HepG2 (cell line): ENCODE results near the gene DCAF7. TPM values are rescaled to one million over a fixed set of nuclear protein-coding genes. Genes with fewer than 3 reads are reported as not detected.

Experiments used
- ASH2L ChIP-seq: fragments of 300-600, 200-600 bp; sonication (generic); IDR thresholded peaks from 2 replicates; pipeline ENCODE4 v1.7.0; 2017; ENCODE audit warnings: low read depth, mild to moderate bottlenecking, moderate library complexity, mixed read lengths, low read length; ENCODE audit not compliant: insufficient read length
- EHMT2 ChIP-seq: fragments of 200-600 bp; sonication (generic); IDR thresholded peaks from 2 replicates; pipeline ENCODE4 v1.7.0; 2017; ENCODE audit warnings: antibody characterized with exemption, low read depth, low read length, borderline replicate concordance
- FOXC1 ChIP-seq: sonication (generic); formaldehyde crosslinking; IDR thresholded peaks from 2 replicates; pipeline ENCODE4 v1.8.0; 2022; ENCODE audit warnings: mild to moderate bottlenecking, missing genetic modification reagents, borderline replicate concordance
- HBP1 ChIP-seq: IDR thresholded peaks from 2 replicates; pipeline ENCODE4 v1.6.1; 2016; ENCODE audit warnings: low read depth, control low read depth
- HDAC1 ChIP-seq: sonication (generic); formaldehyde crosslinking; IDR thresholded peaks from 2 replicates; pipeline ENCODE4 v1.5.1; 2020; ENCODE audit warnings: mild to moderate bottlenecking, missing genetic modification reagents
- MEIS1 ChIP-seq: sonication (generic); formaldehyde crosslinking; IDR thresholded peaks from 2 replicates; pipeline ENCODE4 v1.9.0; 2021; ENCODE audit warnings: mild to moderate bottlenecking, missing genetic modification reagents, moderate library complexity, borderline replicate concordance
- MNT ChIP-seq: fragments of 450-650 bp; IDR thresholded peaks from 2 replicates; pipeline ENCODE4 v1.6.1; 2016
- MXI1 ChIP-seq: IDR thresholded peaks from 3 replicates; pipeline ENCODE4 v1.6.1; 2012; ENCODE audit warnings: low read depth, low read length, inconsistent platforms, borderline replicate concordance
- NFE2L1 ChIP-seq: sonication (generic); formaldehyde crosslinking; IDR thresholded peaks from 2 replicates; pipeline ENCODE4 v1.4.0; 2020; ENCODE audit warnings: missing genetic modification reagents, mild to moderate bottlenecking, borderline replicate concordance
- POLR2A ChIP-seq, 2 experiments: IDR thresholded peaks; 2 replicates each; pipeline ENCODE4 v1.6.1; 2011; ENCODE audit warnings: low read depth in 2 of 2, low read length in 2 of 2, mild to moderate bottlenecking in 1 of 2, moderate library complexity in 1 of 2; ENCODE audit not compliant: insufficient read depth in 1 of 2
- RFX5 ChIP-seq: IDR thresholded peaks from 2 replicates; pipeline ENCODE4 v1.6.1; 2011; ENCODE audit warnings: low read depth, low read length, improper control_type of control experiment
- SPEN ChIP-seq: sonication (generic); formaldehyde crosslinking; IDR thresholded peaks from 2 replicates; pipeline ENCODE4 v1.5.1; 2020; ENCODE audit warnings: low read depth, mild to moderate bottlenecking, missing genetic modification reagents
- TMF1 ChIP-seq: sonication (generic); formaldehyde crosslinking; IDR thresholded peaks from 2 replicates; pipeline ENCODE4 v1.8.1; 2022; ENCODE audit warnings: low read depth, missing genetic modification reagents
- TP53 ChIP-seq: sonication (generic); formaldehyde crosslinking; conservative IDR thresholded peaks from 2 replicates; pipeline ENCODE4 v1.4.0; 2020; ENCODE audit warnings: missing genetic modification reagents
- WIZ ChIP-seq: sonication (generic); formaldehyde crosslinking; IDR thresholded peaks from 2 replicates; pipeline ENCODE4 v1.5.1; 2020; ENCODE audit warnings: mild to moderate bottlenecking, missing genetic modification reagents
- ZGPAT ChIP-seq: IDR thresholded peaks from 2 replicates; pipeline ENCODE4 v1.6.1; 2016; ENCODE audit warnings: mild to moderate bottlenecking
- ZNF432 ChIP-seq: sonication (generic); formaldehyde crosslinking; IDR thresholded peaks from 2 replicates; pipeline ENCODE4 v1.5.0; 2020; ENCODE audit warnings: missing genetic modification reagents, mild to moderate bottlenecking, borderline replicate concordance
- ZNF441 ChIP-seq: sonication (generic); formaldehyde crosslinking; IDR thresholded peaks from 2 replicates; pipeline ENCODE4 v1.7.0; 2021; ENCODE audit warnings: missing genetic modification reagents, borderline replicate concordance
- ZNF503 ChIP-seq: sonication (generic); formaldehyde crosslinking; IDR thresholded peaks from 2 replicates; pipeline ENCODE4 v1.4.0; 2020; ENCODE audit warnings: missing genetic modification reagents
- ZNF543 ChIP-seq: sonication (generic); formaldehyde crosslinking; IDR thresholded peaks from 2 replicates; pipeline ENCODE4 v1.4.0; 2020; ENCODE audit warnings: mild to moderate bottlenecking, missing genetic modification reagents
- ZNF703 ChIP-seq: sonication (generic); formaldehyde crosslinking; IDR thresholded peaks from 2 replicates; pipeline ENCODE4 v1.5.1; 2020; ENCODE audit warnings: missing genetic modification reagents, mild to moderate bottlenecking, moderate library complexity, borderline replicate concordance
- ZNF782 ChIP-seq: sonication (generic); formaldehyde crosslinking; IDR thresholded peaks from 2 replicates; pipeline ENCODE4 v1.4.0; 2020; ENCODE audit warnings: missing genetic modification reagents, mild to moderate bottlenecking, borderline replicate concordance
- ZNF878 ChIP-seq: sonication (generic); formaldehyde crosslinking; IDR thresholded peaks from 2 replicates; pipeline ENCODE4 v1.8.1; 2023; ENCODE audit warnings: mild to moderate bottlenecking, missing genetic modification reagents, moderate library complexity
- polyA plus RNA-seq, 8 experiments: library from polyadenylated mRNA; depleted of rRNA in 3 of 8; stranded (reverse) in 7 of 8; unstranded in 1 of 8; fragments of >200 nt; fragmentation: Illumina TruSeq in 4 of 8; extraction: Trizol in 4 of 8; gene quantifications; 2 replicates each; pipeline versions ENCODE4 v1.2.1 to v1.2.3, GENCODE V29; 2011 to 2016; ENCODE audit warnings: low read depth in 4 of 8, missing spikeins in 1 of 8, mixed read lengths in 1 of 8; ENCODE audit not compliant: insufficient read depth in 1 of 8
- total RNA-seq, 5 experiments: library from RNA; depleted of rRNA; stranded (reverse); fragments of >200 nt; fragmentation: Illumina TruSeq; extraction: Trizol; gene quantifications; 2 replicates each; pipeline ENCODE4 v1.2.3, GENCODE V29; 2016; ENCODE audit warnings: low read depth in 1 of 5

The DCAF7 gene
- total and polyA plus RNA-seq, 2 of the 13 experiments (the other 11 are each of a cell fraction or from before 2014, with no cell fraction given), result 55.2 to 73.4 TPM

- TF ChIP-seq HBP1 (CRISPR knock-in tag) (peak; percentile 96; the same call in 1 of the 2 replicates), SPEN (CRISPR knock-in tag) (peak; percentile 99), TMF1 (CRISPR knock-in tag) (peak; percentile 80), RFX5 (no peak), ZNF703 (CRISPR knock-in tag) (no peak), ZNF441 (peak; percentile 82; the same call in 1 of the 2 replicates), MEIS1 (CRISPR knock-in tag) (no peak), POLR2A (IDR thresholded peaks at IDR 0.05; ENCODE audit: insufficient read depth in 1 of 2, low read depth in 2 of 2, low read length in 2 of 2) (peak; percentile 75 to 88), ZNF878 (CRISPR knock-in tag) (0 out of 2 replicates have a peak, but pooled peaks have one; percentile 55), ZNF543 (CRISPR knock-in tag) (no peak; the same call in none of the 2 replicates), ASH2L (peak; percentile 100), ZGPAT (peak; percentile 99), NFE2L1 (CRISPR knock-in tag) (0 out of 2 replicates have a peak, but pooled peaks have one; percentile 17), ZNF432 (CRISPR knock-in tag) (no peak), MNT (no peak), ZNF782 (CRISPR knock-in tag) (peak; percentile 96), HDAC1 (CRISPR knock-in tag) (peak; percentile 99), EHMT2 (peak; percentile 90; the same call in 1 of the 2 replicates), TP53 (CRISPR knock-in tag) (peak; percentile 95), MXI1 (peak; percentile 92), FOXC1 (CRISPR knock-in tag) (peak; percentile 96; the same call in 1 of the 2 replicates), ZNF503 (peak; percentile 94), WIZ (peak; percentile 87)
Observed at GRCh38 chr17:63600569-63601438, 50.5 kb downstream of the DCAF7 start, which contains the start of gene TACO1 (continued).
